Measurements from ENCODE around the gene KIAA0408.
"Not testable (repeated sequence)": the region's sequence is repeated elsewhere in the genome, so short reads cannot be mapped to it uniquely, and the experiment has no call there.

Gene KIAA0408

GRCh38 chr6:127415096-127415495 is 44.1 kb downstream of the KIAA0408 start:
- TF ChIP-seq CTCF (IDR thresholded peaks at IDR 0.05; ENCODE audit: borderline replicate concordance, insufficient read depth, low read depth, low read length): no peak
- H3K4me3 ChIP-seq (ENCODE audit: low read depth, low read length): no peak overlapping the region

- not testable (repeated sequence) for H3K4me3 ChIP-seq (ENCODE audit: low read depth, low read length)
These were observed 46.1 kb downstream of the KIAA0408 start for GRCh38 chr6:127413123-127413522.

- H3K4me3 ChIP-seq (ENCODE audit: low read depth, low read length): not testable (repeated sequence)
These were observed 47.2 kb downstream of the KIAA0408 start for GRCh38 chr6:127412016-127412415.
